ENCODE results near the gene UNC13C.

UNC13C gene

GRCh38 chr15:53987480-53987879, 9.2 kb downstream of the UNC13C start:
- no peak overlapping the region for H2AFZ ChIP-seq (ENCODE audit: low read depth)
- H4K20me1 ChIP-seq (ENCODE audit: insufficient read depth) = no peaks in the 10 kb centered on the region
- no peaks in the 10 kb centered on the region for H3K4me1 ChIP-seq (ENCODE audit: low read depth, poor library complexity, severe bottlenecking)
- no peaks in the 10 kb centered on the region for H3K79me2 ChIP-seq (ENCODE audit: insufficient read depth, low read depth)
- H3K4me3 ChIP-seq (IDR thresholded peaks at IDR 0.05; ENCODE audit: insufficient read depth, low read depth, low read length) = no peak overlapping the region
- no peak for TF ChIP-seq CTCF (conservative IDR thresholded peaks at IDR 0.05; ENCODE audit: low read depth, low read length)
- H3K27ac ChIP-seq = no peak overlapping the region
- H3K36me3 ChIP-seq (ENCODE audit: insufficient read depth) = no peaks in the 10 kb centered on the region
- H3K9ac ChIP-seq = no peak overlapping the region
- no peak overlapping the region for H3K4me2 ChIP-seq
- H3K27me3 ChIP-seq (ENCODE audit: insufficient read depth, low read depth) = no peaks in the 10 kb centered on the region

DNA sequence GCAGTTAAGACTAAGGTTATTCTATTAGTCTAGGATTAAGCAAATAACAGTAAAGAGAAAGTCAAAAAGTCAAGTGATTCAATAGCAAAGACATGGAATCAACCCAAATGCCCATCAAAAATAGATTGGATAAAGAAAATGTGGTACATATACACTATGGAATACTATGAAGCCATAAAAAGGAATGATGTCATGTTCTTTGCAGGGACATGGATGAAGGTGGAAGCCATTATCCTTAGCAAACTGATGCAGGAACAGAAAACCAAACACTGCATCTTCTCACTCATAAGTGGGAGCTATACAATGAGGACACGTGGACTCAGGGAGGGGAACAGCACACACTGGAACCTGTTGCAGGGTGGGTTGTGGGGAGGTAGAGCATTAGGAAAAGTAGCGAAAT, 29.0 kb downstream of the UNC13C start:
- Histone ChIP-seq H4K20me1 (ENCODE audit: insufficient read depth) (no peaks in the 10 kb centered on the region), H3K27ac (no peak overlapping the region), H2AFZ (ENCODE audit: low read depth) (no peak overlapping the region), H3K4me1 (ENCODE audit: low read depth, poor library complexity, severe bottlenecking) (no peaks in the 10 kb centered on the region), H3K27me3 (ENCODE audit: insufficient read depth, low read depth) (no peaks in the 10 kb centered on the region), H3K36me3 (ENCODE audit: insufficient read depth) (no peaks in the 10 kb centered on the region), H3K79me2 (ENCODE audit: insufficient read depth, low read depth) (no peaks in the 10 kb centered on the region), H3K4me3 (IDR thresholded peaks at IDR 0.05; ENCODE audit: insufficient read depth, low read depth, low read length) (no peak overlapping the region), H3K4me2 (no peak overlapping the region), H3K9ac (no peak overlapping the region)
- TF ChIP-seq CTCF (conservative IDR thresholded peaks at IDR 0.05; ENCODE audit: low read depth, low read length) = no peak

GRCh38 chr15:54011656-54012055, 33.4 kb downstream of the UNC13C start:
- no peak overlapping the region for H3K4me2 ChIP-seq
- no peak overlapping the region for H3K4me3 ChIP-seq (IDR thresholded peaks at IDR 0.05; ENCODE audit: insufficient read depth, low read depth, low read length)
- no peak overlapping the region for H3K9ac ChIP-seq
- H4K20me1 ChIP-seq (ENCODE audit: insufficient read depth) = no peaks in the 10 kb centered on the region
- H2AFZ ChIP-seq (ENCODE audit: low read depth) = no peak overlapping the region
- no peaks in the 10 kb centered on the region for H3K4me1 ChIP-seq (ENCODE audit: low read depth, poor library complexity, severe bottlenecking)
- no peaks in the 10 kb centered on the region for H3K36me3 ChIP-seq (ENCODE audit: insufficient read depth)
- H3K27ac ChIP-seq = no peak overlapping the region
- no peak for TF ChIP-seq CTCF (conservative IDR thresholded peaks at IDR 0.05; ENCODE audit: low read depth, low read length)
- H3K27me3 ChIP-seq (ENCODE audit: insufficient read depth, low read depth) = no peaks in the 10 kb centered on the region
- no peaks in the 10 kb centered on the region for H3K79me2 ChIP-seq (ENCODE audit: insufficient read depth, low read depth)

DNA sequence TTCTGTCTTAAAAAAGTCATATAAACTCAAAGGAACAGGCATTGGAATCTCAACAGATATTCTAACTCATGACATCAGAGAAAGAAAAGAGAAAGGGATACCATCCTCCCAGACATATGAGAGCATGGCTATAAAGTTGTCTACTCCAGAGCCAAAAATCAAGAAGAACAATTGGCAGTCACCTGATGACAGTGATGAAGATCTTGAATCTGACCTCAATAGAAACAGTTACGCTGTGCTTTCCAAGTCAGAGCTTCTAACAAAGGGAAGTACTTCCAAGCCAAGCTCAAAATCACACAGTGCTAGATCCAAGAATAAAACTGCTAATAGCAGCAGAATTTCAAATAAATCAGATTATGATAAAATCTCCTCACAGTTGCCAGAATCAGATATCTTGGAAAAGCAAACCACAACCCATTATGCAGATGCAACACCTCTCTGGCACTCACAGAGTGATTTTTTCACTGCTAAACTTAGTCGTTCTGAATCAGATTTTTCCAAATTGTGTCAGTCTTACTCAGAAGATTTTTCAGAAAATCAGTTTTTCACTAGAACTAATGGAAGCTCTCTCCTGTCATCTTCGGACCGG, 35.9 kb downstream of the UNC13C start:
- Histone ChIP-seq H3K4me1 (ENCODE audit: low read depth, poor library complexity, severe bottlenecking) (no peaks in the 10 kb centered on the region), H2AFZ (ENCODE audit: low read depth) (no peak overlapping the region), H3K36me3 (ENCODE audit: insufficient read depth) (no peaks in the 10 kb centered on the region), H3K79me2 (ENCODE audit: insufficient read depth, low read depth) (no peaks in the 10 kb centered on the region), H3K9ac (no peak overlapping the region), H4K20me1 (ENCODE audit: insufficient read depth) (no peaks in the 10 kb centered on the region), H3K27ac (no peak overlapping the region), H3K4me3 (IDR thresholded peaks at IDR 0.05; ENCODE audit: insufficient read depth, low read depth, low read length) (no peak overlapping the region), H3K4me2 (no peak overlapping the region), H3K27me3 (ENCODE audit: insufficient read depth, low read depth) (no peaks in the 10 kb centered on the region)
- no peak for TF ChIP-seq CTCF (conservative IDR thresholded peaks at IDR 0.05; ENCODE audit: low read depth, low read length)

Measured in KMS-11 (cell line).